Effector memory CD8-positive, alpha-beta T cell (primary cell): ENCODE data around the gene RBM45.
A peak's percentile ranks its signal among the peaks of the same experiment; 100 is the strongest.

Experiments used
- ATAC-seq: fragments of 150-1000 bp; cut with Tn5 transposase; replicated peaks from 2 replicates; pipeline ENCODE4 v1.10.0; 2021; ENCODE audit warnings: mild to moderate bottlenecking, moderate library complexity
- DNase-seq, 3 experiments: peaks; one replicate each; pipeline ENCODE4 v3.0.0; 2021
- H3K27ac Mint-ChIP-seq, 2 donors: one replicate each; pipeline ENCODE4 v1.8.0; 2022; ENCODE audit warnings: mild to moderate bottlenecking in 2 of 2, mixed read lengths in 2 of 2, moderate library complexity in 2 of 2
- H3K27me3 Mint-ChIP-seq, 2 donors: one replicate each; pipeline ENCODE4 v1.8.0; 2022; ENCODE audit warnings: mixed read lengths in 2 of 2
- H3K36me3 Mint-ChIP-seq: one replicate; pipeline ENCODE4 v1.8.0; 2022; ENCODE audit warnings: mild to moderate bottlenecking, moderate library complexity, mixed read lengths; ENCODE audit not compliant: insufficient read depth
- H3K4me1 Mint-ChIP-seq, 2 donors: one replicate each; pipeline ENCODE4 v1.8.0; 2022; ENCODE audit warnings: low read depth in 2 of 2, mixed read lengths in 2 of 2
- H3K4me3 Mint-ChIP-seq, 2 donors: one replicate each; pipeline ENCODE4 v1.8.0; 2022; ENCODE audit warnings: mild to moderate bottlenecking in 2 of 2, mixed read lengths in 2 of 2, moderate library complexity in 2 of 2
- H3K9me3 Mint-ChIP-seq, 2 donors: one replicate each; pipeline ENCODE4 v1.8.0; 2022; ENCODE audit warnings: mixed read lengths in 2 of 2

RBM45 gene

GRCh38 chr2:178082408-178083045, 29.7 kb upstream of the RBM45 start:
- Mint-ChIP-seq H3K27me3 (peaks cover 22 to 32% of the 10 kb centered on the region in 2 donors), H3K9me3 (no peaks in the 10 kb centered on the region), H3K4me3 (no peak overlapping the region), H3K4me1 (no peaks in the 10 kb centered on the region), H3K36me3 (no peaks in the 10 kb centered on the region), H3K27ac (no peak overlapping the region)
- DNase-seq (no peak), ATAC-seq (no peak)

GRCh38 chr2:178084273-178084672, 28.0 kb upstream of the RBM45 start:
- DNase-seq, result no peak
- no peak overlapping the region for H3K4me3 Mint-ChIP-seq
- H3K27me3 Mint-ChIP-seq, result peaks cover 19 to 24% of the 10 kb centered on the region in 2 donors
- H3K27ac Mint-ChIP-seq, result no peak overlapping the region
- H3K9me3 Mint-ChIP-seq, result no peaks in the 10 kb centered on the region
- H3K4me1 Mint-ChIP-seq, result no peaks in the 10 kb centered on the region
- no peaks in the 10 kb centered on the region for H3K36me3 Mint-ChIP-seq
- no peak for ATAC-seq

GRCh38 chr2:178088774-178089270, 23.4 kb upstream of the RBM45 start:
- Mint-ChIP-seq H3K4me1 (no peaks in the 10 kb centered on the region), H3K9me3 (no peaks in the 10 kb centered on the region), H3K4me3 (no peak overlapping the region), H3K27ac (no peak overlapping the region), H3K27me3 (peaks cover 16 to 37% of the 10 kb centered on the region in 2 donors), H3K36me3 (no peaks in the 10 kb centered on the region)
- ATAC-seq, result no peak
- DNase-seq, result no peak

GRCh38 chr2:178093471-178093870, 18.8 kb upstream of the RBM45 start:
- H3K27ac Mint-ChIP-seq, result no peak overlapping the region
- H3K27me3 Mint-ChIP-seq, result peaks cover 5 to 42% of the 10 kb centered on the region in 2 donors
- H3K4me3 Mint-ChIP-seq, result no peak overlapping the region
- no peak for ATAC-seq
- H3K9me3 Mint-ChIP-seq, result no peaks in the 10 kb centered on the region
- no peaks in the 10 kb centered on the region for H3K36me3 Mint-ChIP-seq
- no peaks in the 10 kb centered on the region for H3K4me1 Mint-ChIP-seq
- DNase-seq, result no peak

- peaks cover 5 to 7% of the 10 kb centered on the region in 2 donors for H3K27me3 Mint-ChIP-seq
- H3K36me3 Mint-ChIP-seq, result no peaks in the 10 kb centered on the region
- no peak overlapping the region for H3K4me3 Mint-ChIP-seq
- no peak overlapping the region for H3K27ac Mint-ChIP-seq
- DNase-seq (no peak), ATAC-seq (no peak)
- no peaks in the 10 kb centered on the region for H3K4me1 Mint-ChIP-seq
- no peaks in the 10 kb centered on the region for H3K9me3 Mint-ChIP-seq
Observed at GRCh38 chr2:178101321-178102079, 10.7 kb upstream of the RBM45 start.

- Mint-ChIP-seq H3K36me3 (no peaks in the 10 kb centered on the region), H3K27me3 (peaks cover 0 to 5% of the 10 kb centered on the region in 2 donors), H3K9me3 (no peaks in the 10 kb centered on the region), H3K4me3 (no peak overlapping the region), H3K4me1 (peaks cover 2 to 3% of the 10 kb centered on the region in 2 donors), H3K27ac (no peak overlapping the region)
- no peak for ATAC-seq
- DNase-seq, result no peak
Observed at GRCh38 chr2:178105566-178105965, 6.7 kb upstream of the RBM45 start.

- H3K27ac Mint-ChIP-seq, result no peak overlapping the region
- H3K36me3 Mint-ChIP-seq, result no peaks in the 10 kb centered on the region
- H3K4me1 Mint-ChIP-seq, result peaks cover 2 to 3% of the 10 kb centered on the region in 2 donors
- no peak overlapping the region for H3K4me3 Mint-ChIP-seq
- ATAC-seq, result no peak
- peaks cover 0 to 5% of the 10 kb centered on the region in 2 donors for H3K27me3 Mint-ChIP-seq
- H3K9me3 Mint-ChIP-seq, result no peaks in the 10 kb centered on the region
- DNase-seq, result no peak
Observed at GRCh38 chr2:178106053-178106452, 6.2 kb upstream of the RBM45 start.

GRCh38 chr2:178108176-178108575, 4.1 kb upstream of the RBM45 start:
- Mint-ChIP-seq H3K9me3 (no peaks in the 10 kb centered on the region), H3K27me3 (peaks cover 0 to 5% of the 10 kb centered on the region in 2 donors), H3K27ac (no peak overlapping the region), H3K36me3 (peaks cover 8% of the 10 kb centered on the region), H3K4me3 (no peak overlapping the region), H3K4me1 (peaks cover 16 to 18% of the 10 kb centered on the region in 2 donors)
- no peak for ATAC-seq
- DNase-seq, result no peak

GRCh38 chr2:178109813-178110212, 2.4 kb upstream of the RBM45 start:
- Mint-ChIP-seq H3K4me3 (no peak overlapping the region), H3K27ac (no peak overlapping the region), H3K36me3 (peaks cover 9% of the 10 kb centered on the region), H3K9me3 (no peaks in the 10 kb centered on the region), H3K27me3 (peaks cover 0 to 5% of the 10 kb centered on the region in 2 donors), H3K4me1 (peaks cover 24 to 31% of the 10 kb centered on the region in 2 donors)
- ATAC-seq (no peak), DNase-seq (no peak)

- Mint-ChIP-seq H3K9me3 (no peaks in the 10 kb centered on the region), H3K4me3 (no peak overlapping the region), H3K36me3 (peaks cover 9% of the 10 kb centered on the region), H3K27me3 (peaks cover 0 to 5% of the 10 kb centered on the region in 2 donors), H3K27ac (no peak overlapping the region), H3K4me1 (peaks cover 28 to 38% of the 10 kb centered on the region in 2 donors)
- DNase-seq (no peak), ATAC-seq (no peak)
Observed at GRCh38 chr2:178110681-178111080, 1.6 kb upstream of the RBM45 start.

GRCh38 chr2:178111743-178112142, 494 bp upstream of the RBM45 start:
- ATAC-seq (no peak), DNase-seq (no peak)
- H3K4me3 Mint-ChIP-seq, result peak overlapping the region; percentile 94 to 95
- no peaks in the 10 kb centered on the region for H3K9me3 Mint-ChIP-seq
- H3K36me3 Mint-ChIP-seq, result peaks cover 13% of the 10 kb centered on the region
- H3K27ac Mint-ChIP-seq, result peak overlapping the region; percentile 94 to 95
- H3K27me3 Mint-ChIP-seq, result peaks cover 0 to 5% of the 10 kb centered on the region in 2 donors
- H3K4me1 Mint-ChIP-seq, result peaks cover 28 to 38% of the 10 kb centered on the region in 2 donors

- Mint-ChIP-seq H3K27ac (peak overlapping the region; percentile 84 to 95), H3K9me3 (no peaks in the 10 kb centered on the region), H3K27me3 (no peaks in the 10 kb centered on the region), H3K4me3 (peak overlapping the region; percentile 35 to 49), H3K4me1 (peaks cover 31 to 50% of the 10 kb centered on the region in 2 donors), H3K36me3 (peaks cover 23% of the 10 kb centered on the region)
- DNase-seq (no peak), ATAC-seq (no peak)
Observed at GRCh38 chr2:178114462-178114861, 2.2 kb downstream of the RBM45 start.

- Mint-ChIP-seq H3K4me1 (peaks cover 29 to 52% of the 10 kb centered on the region in 2 donors), H3K9me3 (no peaks in the 10 kb centered on the region), H3K4me3 (no peak overlapping the region), H3K27ac (no peak overlapping the region), H3K27me3 (no peaks in the 10 kb centered on the region), H3K36me3 (peaks cover 23% of the 10 kb centered on the region)
- DNase-seq (no peak), ATAC-seq (no peak)
Observed at GRCh38 chr2:178115271-178115670, 3.0 kb downstream of the RBM45 start.

GRCh38 chr2:178117725-178118124, 5.5 kb downstream of the RBM45 start:
- H3K27ac Mint-ChIP-seq, result no peak overlapping the region
- no peak for DNase-seq
- H3K27me3 Mint-ChIP-seq, result no peaks in the 10 kb centered on the region
- ATAC-seq, result no peak
- H3K4me3 Mint-ChIP-seq, result no peak overlapping the region
- no peaks in the 10 kb centered on the region for H3K9me3 Mint-ChIP-seq
- peaks cover 21 to 41% of the 10 kb centered on the region in 2 donors for H3K4me1 Mint-ChIP-seq
- H3K36me3 Mint-ChIP-seq, result peaks cover 41% of the 10 kb centered on the region
